Pancreas (tissue), 10 donors: ENCODE results near the gene BANF2. TPM values are rescaled to one million over a fixed set of nuclear protein-coding genes. Genes with fewer than 3 reads are reported as not detected.

Experiments used
- ATAC-seq, 4 donors: fragments of 200-7000 bp; cut with Tn5 transposase; one replicate each; pipeline versions ENCODE4 v1.8.0 to v1.9.1; 2020; ENCODE audit warnings: mild to moderate bottlenecking in 4 of 4, moderate library complexity in 4 of 4
- DNase-seq, 6 donors: peaks; one replicate each; pipeline ENCODE4 v3.0.0-alpha.2; 2020
- FAIRE-seq: peaks from 2 replicates; lab custom pipeline; 2012; peaks lifted over from hg19 to GRCh38; lab: Jason Lieb, UNC
- H3K27ac ChIP-seq, 4 donors: fragments of 200-600 bp; sonication (generic); 1 replicate in 3 of 4; 2 replicates in 1 of 4; pipeline versions ENCODE4 v1.5.0 to v1.8.0; 2020
- H3K27me3 ChIP-seq, 4 donors: fragments of 200-600 bp; one replicate each; pipeline ENCODE4 v1.8.0; 2021
- H3K36me3 ChIP-seq, 3 donors: fragments of 200-600 bp; sonication (generic) in 1 of 3; one replicate each; pipeline versions ENCODE4 v1.5.0 to v1.8.0; 2020 to 2021
- H3K4me1 ChIP-seq, 3 donors: fragments of 200-600 bp; one replicate each; pipeline ENCODE4 v1.8.0; 2021
- H3K4me3 ChIP-seq, 4 donors: fragments of 200-600 bp; sonication (generic) in 2 of 4; one replicate each; pipeline versions ENCODE4 v1.5.0 to v1.8.0; 2020 to 2021
- H3K9me3 ChIP-seq, 4 donors: fragments of 200-600 bp; one replicate each; pipeline ENCODE4 v1.8.0; 2021
- CTCF ChIP-seq, 4 donors: fragments of 200-600 bp; sonication (generic) in 3 of 4; IDR thresholded peaks; one replicate each; pipeline versions ENCODE4 v1.5.0 to v1.8.0; 2021; ENCODE audit warnings: antibody characterized with exemption in 4 of 4
- WGBS, 2 donors: extraction: QIAGEN DNeasy Blood & Tissue Kit; methylation state at CpG; one replicate each; pipeline ENCODE4 v1.1.7; 2013; 5-methylcytosine and 5-hydroxymethylcytosine counted together
- intact Hi-C, 3 donors: fragments of 100-400 bp; cut with DNase I; formaldehyde crosslinking; loops; one replicate each; pipeline versions ENCODE4 v1.11.1 to v1.14.2; 2022
- polyA plus RNA-seq, 2 donors: library from polyadenylated mRNA; stranded (reverse); fragments of 200-250 nt; gene quantifications; one replicate each; pipeline ENCODE4 v1.2.3, GENCODE V29; 2013
- total RNA-seq, 6 donors: library from RNA; stranded (reverse); fragmentation: NEBNext Ultra II Directional in 4 of 6; extraction: Animal tissue kit (Norgen Biotek cat#: 25700) in 4 of 6; gene quantifications; one replicate each; pipeline versions ENCODE4 v1.2.1 to v1.2.4, GENCODE V29; 2021 to 2023
- donor health status: healthy with polysubstance abuse.
- donor health status: DM: no; HTN: no; CAD: no; lungs with moderate emphysema.
- donor health status: DM: no; HTN: no; CAD: no.
- donor health status: control.
- donor health status: control.
- donor health status: Bipolar disorder and iron deficiency.
- donor health status: DM: yes; HTN: yes; CAD: no.
- donor health status: DM: no; HTN: no; CAD: no.
- donor health status: DM: no; HTN: no; CAD: no.
- donor health status: DM: yes; HTN: yes; CAD: no.

The BANF2 gene
- total and polyA plus RNA-seq, 8 donors: 0.59 to 6.4 (median 1.5) TPM

GRCh38 chr20:17652411-17652810, 47.4 kb upstream of the BANF2 start:
- ATAC-seq (peak in 3 of 4 donors; percentile 12 to 38 (median 21)), DNase-seq (peak in 3 of 6 donors; percentile 41 to 69 (median 58)), FAIRE-seq (no peak)
- Histone ChIP-seq H3K4me3 (no peak overlapping the region), H3K4me1 (peaks cover 42 to 74% (median 69%) of the 10 kb centered on the region in 3 donors), H3K27ac (peak overlapping the region in 2 of 4 donors; percentile 25 to 35), H3K27me3 (no peaks in the 10 kb centered on the region), H3K36me3 (peaks cover 0 to 12% (median 0%) of the 10 kb centered on the region in 3 donors), H3K9me3 (no peaks in the 10 kb centered on the region)
- WGBS, 2 donors: 45 to 49% methylated on average over 10 of the region's 10 CpGs
- intact Hi-C loops: loop anchor here in 1 of 3 donors (10.0 kb wide), 1 partner anchor 252 kb away; no protein-coding TSS in a partner anchor
- TF ChIP-seq CTCF (IDR thresholded peaks at IDR 0.05): no peak

- intact Hi-C loops: loop anchor here in 1 of 3 donors (10.0 kb wide), 1 partner anchor 251 kb away; no protein-coding TSS in a partner anchor
- H3K4me1 ChIP-seq: peaks cover 31 to 58% (median 53%) of the 10 kb centered on the region in 3 donors
- no peaks in the 10 kb centered on the region for H3K27me3 ChIP-seq
- FAIRE-seq (no peak), DNase-seq (peak in 2 of 6 donors; percentile 4 to 13), ATAC-seq (no peak)
- H3K4me3 ChIP-seq: no peak overlapping the region
- H3K9me3 ChIP-seq: no peaks in the 10 kb centered on the region
- H3K36me3 ChIP-seq: peaks cover 0 to 24% (median 13%) of the 10 kb centered on the region in 3 donors
- WGBS, 2 donors: 52 to 53% methylated on average over 11 of the region's 11 CpGs
- TF ChIP-seq CTCF (IDR thresholded peaks at IDR 0.05): no peak
- no peak overlapping the region for H3K27ac ChIP-seq
Observed at GRCh38 chr20:17653835-17654648, 45.7 kb upstream of the BANF2 start.

- Histone ChIP-seq H3K4me1 (peaks cover 24 to 51% (median 46%) of the 10 kb centered on the region in 3 donors), H3K27ac (no peak overlapping the region), H3K4me3 (no peak overlapping the region), H3K9me3 (no peaks in the 10 kb centered on the region), H3K36me3 (peaks cover 0 to 27% (median 16%) of the 10 kb centered on the region in 3 donors), H3K27me3 (no peaks in the 10 kb centered on the region)
- ATAC-seq (no peak), FAIRE-seq (no peak), DNase-seq (peak in 2 of 6 donors; percentile 2 to 44)
- intact Hi-C loops: loop anchor here in 1 of 3 donors (10.0 kb wide), 1 partner anchor 250 kb away; no protein-coding TSS in a partner anchor
- whole genome bisulfite sequencing, 2 donors: 35 to 39% methylated on average over 7 of the region's 7 CpGs
- TF ChIP-seq CTCF (IDR thresholded peaks at IDR 0.05): peak in 3 of 4 donors; percentile 12 to 49 (median 27)
Observed at GRCh38 chr20:17654649-17655285, 45.0 kb upstream of the BANF2 start.

DNA sequence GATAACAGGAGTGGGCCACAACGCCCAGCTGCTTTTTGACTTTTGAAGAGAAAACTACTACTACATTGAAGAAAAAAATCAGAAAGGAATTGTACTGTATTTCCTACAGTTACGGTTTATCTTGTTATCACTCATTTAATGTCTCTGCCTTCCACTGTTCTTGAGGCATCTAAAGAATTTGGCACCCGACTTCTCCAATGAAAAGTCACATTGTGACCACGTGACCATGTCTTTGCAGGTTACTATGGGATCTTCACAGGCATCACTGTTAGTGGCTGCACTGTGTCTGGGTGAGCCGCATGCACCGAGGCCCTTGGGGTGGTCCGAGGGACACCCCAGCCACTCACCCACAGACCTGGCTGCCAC, 44.5 kb upstream of the BANF2 start:
- Histone ChIP-seq H3K36me3 (peaks cover 0 to 28% (median 19%) of the 10 kb centered on the region in 3 donors), H3K9me3 (no peaks in the 10 kb centered on the region), H3K4me3 (no peak overlapping the region), H3K27me3 (no peaks in the 10 kb centered on the region), H3K27ac (no peak overlapping the region), H3K4me1 (peaks cover 26 to 46% (median 41%) of the 10 kb centered on the region in 3 donors)
- DNase-seq (peak in 2 of 6 donors; percentile 3 to 14), ATAC-seq (no peak), FAIRE-seq (no peak)
- TF ChIP-seq CTCF (IDR thresholded peaks at IDR 0.05): peak in 1 of 4 donors; percentile 3
- 40 to 49% methylated on average over 7 of the region's 7 CpGs for WGBS, 2 donors
- intact Hi-C loops: loop anchor here in 1 of 3 donors (10.0 kb wide), 1 partner anchor 250 kb away; no protein-coding TSS in a partner anchor
